NCI-H2107 (cell line): ENCODE measurements around the gene BPIFB4.
"Not testable (repeated sequence)": the region's sequence is repeated elsewhere in the genome, so short reads cannot be mapped to it uniquely, and the experiment has no call there.

Experiments used
- DNase-seq: peaks from one replicate; lab custom pipeline; 2025; lab: John Stamatoyannopoulos, UW

BPIFB4 gene

GRCh38 chr20:33079259-33079658, at the start of gene BPIFB4:
Gene BPIFB4, plus strand, starts transcription at chr20:33079643. Its CDS starts 1,884 bp downstream, at chr20:33081527.
- DNase-seq, result no peak

DNA sequence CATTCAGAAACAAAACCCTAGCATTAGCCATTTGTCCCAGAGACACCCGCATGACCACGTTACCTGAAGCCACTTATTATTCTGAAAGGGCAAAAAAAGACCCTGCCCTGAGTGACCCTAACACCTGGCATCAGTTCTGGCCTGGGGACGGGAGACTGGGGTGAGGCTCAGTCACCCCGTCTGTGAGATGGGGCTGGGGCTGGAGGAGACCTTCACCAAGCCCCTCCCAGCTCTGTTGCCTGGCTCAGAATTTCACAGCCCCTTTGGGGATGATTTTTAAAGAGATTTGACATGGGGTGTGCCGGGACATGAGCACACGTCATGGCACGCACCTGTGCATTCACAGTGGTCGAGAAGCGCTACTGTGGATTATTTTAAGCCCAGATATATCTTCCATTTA, 49.4 kb upstream of the BPIFB4 start:
- DNase-seq, result no peak

- no peak for DNase-seq
Observed at GRCh38 chr20:33030569-33030968, 48.9 kb upstream of the BPIFB4 start.

- DNase-seq, result no peak
Observed at GRCh38 chr20:33031531-33031930, 47.9 kb upstream of the BPIFB4 start, which contains the start of gene BPIFB6. Gene BPIFB6, plus strand, starts transcription at chr20:33031648. Its CDS starts 0 bp downstream, at chr20:33031648.

GRCh38 chr20:33032555-33032954, 46.9 kb upstream of the BPIFB4 start:
- no peak for DNase-seq

GRCh38 chr20:33033381-33033780, 46.1 kb upstream of the BPIFB4 start:
- no peak for DNase-seq

GRCh38 chr20:33034115-33034514, 45.3 kb upstream of the BPIFB4 start:
- DNase-seq, result no peak

GRCh38 chr20:33034901-33035492, 44.4 kb upstream of the BPIFB4 start:
- no peak for DNase-seq

DNA sequence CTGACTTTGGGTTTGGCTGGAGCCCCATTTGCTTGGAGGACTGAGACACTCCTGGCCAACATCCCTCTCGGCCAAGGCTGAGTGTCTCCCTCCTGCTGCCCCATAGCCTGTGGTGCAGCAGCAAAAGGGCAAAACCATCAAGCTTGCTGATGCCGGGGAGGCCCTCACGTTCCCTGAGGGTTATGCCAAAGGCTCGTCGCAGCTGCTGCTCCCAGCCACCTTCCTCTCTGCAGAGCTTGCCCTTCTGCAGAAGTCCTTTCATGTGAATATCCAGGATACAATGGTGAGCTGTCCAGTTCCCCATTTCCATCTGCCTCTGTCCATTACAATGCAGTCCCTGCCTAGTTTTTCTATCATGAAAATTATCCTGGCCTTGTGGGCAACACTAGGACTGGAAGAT, 42.0 kb upstream of the BPIFB4 start:
- DNase-seq, result no peak

- no peak for DNase-seq
Observed at GRCh38 chr20:33038243-33038642, 41.2 kb upstream of the BPIFB4 start.

- DNase-seq, result no peak
Observed at GRCh38 chr20:33042430-33042829, 37.0 kb upstream of the BPIFB4 start.

GRCh38 chr20:33042983-33043730, 36.3 kb upstream of the BPIFB4 start:
- DNase-seq, result no peak

DNA sequence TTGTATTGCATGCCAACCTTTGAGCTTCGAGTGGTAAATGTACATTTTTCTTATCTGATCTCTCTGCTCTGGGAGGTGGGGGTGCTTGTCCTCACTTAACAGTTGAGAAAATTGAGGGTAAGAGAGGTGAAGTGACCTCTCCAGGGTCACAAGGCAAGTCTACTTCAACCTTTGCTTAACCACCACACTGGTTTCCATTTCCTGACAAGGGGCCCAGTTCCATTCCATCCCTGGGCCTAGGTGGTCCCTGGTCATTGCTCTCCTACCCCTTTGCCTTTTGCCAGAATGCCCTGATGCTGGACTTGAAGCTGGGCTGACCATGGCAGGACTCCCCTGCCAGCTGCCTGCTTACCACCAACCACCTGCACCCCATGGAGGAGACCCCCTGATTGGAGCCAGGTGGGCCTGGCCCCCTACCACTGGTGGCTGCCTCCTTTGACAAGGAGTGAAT, 35.7 kb upstream of the BPIFB4 start:
- DNase-seq, result no peak

- DNase-seq, result not testable (repeated sequence)
Observed at GRCh38 chr20:33045129-33045721, 34.2 kb upstream of the BPIFB4 start.

DNA sequence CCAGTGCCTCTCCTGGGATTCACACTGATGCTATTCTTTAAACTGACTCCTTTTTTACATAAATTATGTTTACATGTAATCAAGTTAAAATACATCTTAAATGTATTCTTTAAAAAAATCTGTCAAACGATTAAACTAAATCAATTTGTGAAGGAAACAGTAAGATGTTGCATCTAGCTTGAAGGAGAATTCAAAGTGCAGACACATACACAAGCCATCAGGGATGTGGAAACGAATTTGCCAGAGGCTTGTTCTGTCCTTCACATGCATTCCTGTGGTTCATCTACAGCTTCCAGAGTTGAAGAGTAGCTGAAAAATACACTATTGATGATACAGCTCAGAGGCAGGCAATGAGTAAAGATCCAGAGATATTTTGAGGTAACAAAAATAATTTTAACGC, 33.0 kb upstream of the BPIFB4 start:
- no peak for DNase-seq

DNA sequence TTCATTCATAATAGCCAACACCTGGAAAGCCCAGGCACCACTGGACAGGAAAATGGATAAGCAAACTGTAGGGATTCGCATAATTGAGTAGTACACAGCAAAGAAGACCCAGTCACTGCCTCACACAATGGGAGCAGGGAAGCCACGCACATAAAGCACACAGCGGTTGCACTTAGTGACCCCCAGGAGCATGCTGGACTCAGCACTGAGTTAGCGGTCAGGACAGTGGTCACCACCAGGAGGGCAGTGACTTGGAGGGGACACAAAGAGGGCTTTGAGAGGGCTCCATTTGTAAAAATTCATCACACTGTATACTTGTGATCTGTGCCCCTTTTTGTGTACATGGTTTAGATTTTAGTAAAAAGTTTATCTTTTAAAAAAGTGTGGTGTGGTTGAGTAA, 28.1 kb upstream of the BPIFB4 start:
- no peak for DNase-seq

DNA sequence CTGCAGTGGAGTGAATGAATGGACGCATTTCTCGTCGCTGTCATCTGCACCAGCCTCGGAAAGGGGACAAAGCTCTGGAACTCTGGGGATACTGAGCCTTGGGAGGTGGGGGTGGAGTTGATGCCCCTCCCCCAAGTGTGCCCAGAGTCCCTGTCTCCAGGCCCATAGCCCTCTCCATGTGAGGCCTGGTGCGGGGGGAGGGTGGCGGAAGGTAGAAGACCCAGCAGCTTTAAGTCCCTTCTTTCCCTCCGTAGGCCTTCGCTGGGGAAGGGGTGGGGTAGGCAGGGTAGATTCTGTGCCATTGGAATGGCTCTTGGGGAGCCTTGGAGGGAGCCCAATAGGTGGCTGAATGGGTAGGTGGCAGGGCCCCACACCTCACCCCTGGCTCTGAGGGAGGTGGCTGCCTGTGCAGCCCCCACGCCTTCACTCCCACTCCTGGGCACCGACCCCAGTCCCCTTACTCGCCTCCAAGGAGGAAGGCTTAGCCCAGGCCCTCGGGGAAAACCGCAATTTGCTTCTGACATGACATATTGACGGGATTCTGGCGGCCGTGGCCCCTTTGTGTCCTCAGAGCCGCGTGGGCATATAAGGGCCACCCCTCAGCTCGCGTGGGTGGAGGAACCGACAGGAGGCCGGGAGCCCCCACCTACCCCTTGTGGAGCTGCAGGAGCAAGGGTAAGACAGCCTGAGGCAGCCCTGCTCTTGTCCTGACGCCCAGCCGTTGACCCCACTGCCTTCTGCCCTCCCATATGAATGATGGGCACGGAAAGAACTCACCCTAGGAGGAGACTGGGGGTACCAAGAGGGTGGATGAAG, 25.9 kb upstream of the BPIFB4 start, which contains the start of gene BPIFB3:
Gene BPIFB3, plus strand, starts transcription at position 613 of the 816 bp plus-strand sequence. CDS start 1,533 bp downstream, outside the sequence.
- DNase-seq, result no peak

DNA sequence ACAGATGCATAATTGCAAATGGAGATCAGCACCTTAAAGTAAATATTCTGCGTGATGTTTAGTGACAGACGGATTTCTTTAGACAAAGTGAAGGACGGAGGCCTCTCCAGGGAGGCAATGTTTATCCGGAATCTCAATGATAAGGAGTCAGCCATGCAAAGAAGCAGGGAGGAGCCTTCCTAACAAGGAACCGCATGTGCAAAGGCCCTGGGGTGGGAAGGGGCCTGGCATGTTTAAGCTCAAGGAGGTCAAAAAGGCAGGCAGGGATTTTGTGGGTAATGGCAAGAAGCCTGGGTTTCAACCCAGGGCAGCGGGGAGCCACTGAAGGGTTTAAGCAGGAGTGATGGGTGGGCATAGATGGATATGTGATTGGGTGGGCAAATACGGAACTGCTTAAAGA, 25.1 kb upstream of the BPIFB4 start:
- DNase-seq, result no peak

GRCh38 chr20:33054791-33055190, 24.7 kb upstream of the BPIFB4 start:
- no peak for DNase-seq

DNA sequence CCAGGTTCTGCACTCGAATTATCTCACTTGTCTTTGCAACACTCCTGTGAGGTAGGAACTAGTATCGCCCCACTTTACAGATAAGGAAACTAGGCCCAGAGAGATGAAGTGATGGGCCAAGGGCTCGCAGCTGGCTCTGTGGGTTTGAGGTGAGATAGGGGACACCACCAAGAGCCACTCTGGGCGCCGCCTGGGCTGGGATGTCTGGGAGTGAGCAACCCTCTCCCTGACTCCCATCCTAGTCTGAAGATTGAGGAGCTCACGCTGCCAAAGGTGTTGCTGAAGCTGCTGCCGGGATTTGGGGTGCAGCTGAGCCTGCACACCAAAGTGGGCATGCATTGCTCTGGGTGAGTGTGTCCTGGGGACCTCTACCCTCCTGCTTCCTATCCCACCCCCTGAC, 20.3 kb upstream of the BPIFB4 start:
- DNase-seq, result no peak

- DNase-seq, result no peak
Observed at GRCh38 chr20:33059741-33060390, 19.6 kb upstream of the BPIFB4 start.

GRCh38 chr20:33061658-33062028, 17.8 kb upstream of the BPIFB4 start:
- no peak for DNase-seq
